ENCODE data around the gene TAF11L3.
"Not testable (repeated sequence)": the region's sequence is repeated elsewhere in the genome, so short reads cannot be mapped to it uniquely, and the experiment has no call there.

TAF11L3 gene

DNA sequence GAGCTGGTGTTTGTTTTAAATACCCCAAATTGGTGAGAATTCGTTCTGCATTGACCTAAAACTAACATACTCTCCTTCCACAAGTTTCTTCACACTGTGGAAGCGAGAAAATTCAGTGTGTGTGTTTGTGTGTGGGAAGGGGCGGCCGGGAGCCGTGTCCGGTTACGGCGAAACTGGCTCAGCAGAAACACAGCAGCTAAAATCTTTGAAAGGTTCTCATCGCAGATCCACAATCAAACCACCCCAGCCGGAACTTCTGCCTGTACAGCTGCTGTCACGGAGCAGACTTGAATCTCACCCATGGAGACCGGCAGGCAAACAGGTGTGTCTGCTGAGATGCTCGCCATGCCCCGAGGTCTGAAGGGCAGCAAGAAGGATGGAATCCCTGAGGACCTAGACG lies at the start of gene TAF11L3:
Gene TAF11L3, plus strand, starts transcription at position 301 of the 400 bp plus-strand sequence.
- not testable (repeated sequence) for DNase-seq

DNA sequence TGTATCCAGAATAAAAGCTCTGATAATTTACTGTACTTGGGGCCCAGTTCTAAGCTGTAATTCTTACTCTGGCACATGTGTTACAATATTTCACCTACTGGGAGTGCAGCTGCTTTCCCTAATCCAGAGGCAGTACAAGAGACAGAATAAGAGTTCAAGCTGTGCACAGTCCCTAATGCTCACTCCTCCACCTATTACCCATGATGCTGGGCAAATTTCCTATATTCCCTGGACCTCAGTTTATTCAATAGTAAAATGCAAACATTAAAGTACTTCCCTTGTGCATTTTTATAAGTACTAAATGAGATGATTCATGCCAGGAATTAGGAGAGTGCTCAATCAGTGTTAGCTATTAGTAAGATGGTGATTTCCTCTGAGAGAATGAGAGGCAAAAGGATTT lies 48.1 kb upstream of the TAF11L3 start:
- no peak for DNase-seq

DNA sequence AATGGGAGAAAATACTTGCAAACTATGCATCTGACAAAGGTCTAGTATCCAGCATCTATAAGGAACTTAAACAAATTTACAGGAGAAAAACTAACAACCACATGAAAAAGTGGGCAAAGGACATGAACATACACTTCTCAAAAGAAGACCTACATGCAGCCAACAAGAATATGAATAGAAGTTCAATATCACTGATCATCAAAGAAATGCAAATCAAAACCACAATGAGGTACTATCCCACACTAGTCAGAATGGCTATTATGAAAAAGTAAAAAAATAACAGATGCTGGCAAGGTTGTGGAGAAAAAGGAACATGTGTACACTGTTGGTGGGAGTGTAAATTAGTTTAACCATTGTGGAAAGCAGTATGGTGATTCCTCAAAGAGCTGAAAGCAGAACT lies 43.1 kb upstream of the TAF11L3 start:
- not testable (repeated sequence) for DNase-seq

DNA sequence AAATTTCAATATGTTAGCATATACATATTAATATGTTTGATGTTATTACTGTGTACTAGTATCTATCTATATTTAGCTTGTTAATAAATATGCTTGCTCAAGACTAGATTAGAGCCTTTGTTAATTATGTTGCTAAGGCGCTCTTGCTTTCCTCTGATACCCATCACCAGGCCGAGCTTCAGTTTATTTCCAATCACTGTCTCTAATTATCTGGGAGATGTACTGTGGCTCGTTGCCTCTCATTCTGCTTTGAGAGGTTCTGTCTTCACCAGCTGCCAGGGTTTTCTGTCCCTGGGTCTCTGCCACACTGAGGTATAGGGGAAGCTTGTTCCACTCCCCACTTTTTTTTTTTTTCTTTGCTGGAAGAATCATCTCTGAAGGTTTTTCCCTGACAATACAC lies 41.1 kb upstream of the TAF11L3 start:
- DNase-seq: no peak

DNA sequence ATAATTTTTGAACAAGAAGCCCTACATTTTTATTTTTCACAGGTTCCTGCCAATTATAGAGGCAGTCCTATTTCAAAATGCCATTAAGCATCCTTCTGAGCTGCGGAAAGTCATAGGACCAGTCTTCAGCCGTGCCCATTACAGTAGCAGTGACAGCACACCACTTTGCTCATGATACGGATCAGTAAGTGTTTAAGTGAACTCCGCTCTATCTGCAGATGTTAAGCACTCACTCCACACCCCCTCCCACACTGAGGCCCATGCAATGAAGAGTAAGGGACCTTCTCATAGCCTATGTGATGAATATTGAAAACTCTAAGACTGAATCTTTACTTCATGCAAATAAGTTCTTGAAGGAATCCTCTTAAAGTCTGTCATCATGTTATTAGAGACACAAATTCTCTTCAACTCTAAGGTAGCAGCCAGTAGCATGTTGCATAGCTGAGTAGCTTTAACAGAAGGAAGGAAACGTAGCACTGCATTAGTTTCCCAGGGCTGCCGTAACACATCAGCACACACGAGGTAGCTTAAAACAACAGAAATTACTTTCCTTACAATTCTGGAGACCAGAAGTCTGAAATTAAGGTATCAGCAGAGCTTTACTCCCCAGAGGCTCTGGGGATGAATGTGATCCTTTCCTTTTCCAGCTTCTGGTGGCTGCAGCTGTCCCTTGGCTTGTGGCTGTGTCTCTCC lies 40.4 kb upstream of the TAF11L3 start:
- DNase-seq: no peak

DNA sequence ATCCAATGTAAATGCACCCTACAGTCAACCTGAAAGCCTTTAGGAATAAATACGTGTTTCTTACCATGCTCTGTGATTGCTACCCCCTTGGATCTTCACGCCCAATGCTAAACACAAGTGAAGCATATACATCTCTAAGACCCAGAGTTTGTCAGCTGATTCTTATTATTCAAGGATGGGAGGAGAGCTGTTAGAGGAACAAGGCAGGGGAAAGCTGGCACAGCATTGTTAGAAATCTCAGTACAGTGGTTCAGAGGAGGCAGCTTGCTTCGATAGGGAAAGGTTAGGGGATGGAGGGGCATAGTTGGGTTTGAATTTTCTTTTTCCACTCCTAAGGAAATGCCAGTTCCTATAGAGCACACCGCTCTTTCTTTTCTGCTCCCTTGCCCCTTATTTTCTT lies 36.8 kb upstream of the TAF11L3 start:
- DNase-seq: no peak

DNA sequence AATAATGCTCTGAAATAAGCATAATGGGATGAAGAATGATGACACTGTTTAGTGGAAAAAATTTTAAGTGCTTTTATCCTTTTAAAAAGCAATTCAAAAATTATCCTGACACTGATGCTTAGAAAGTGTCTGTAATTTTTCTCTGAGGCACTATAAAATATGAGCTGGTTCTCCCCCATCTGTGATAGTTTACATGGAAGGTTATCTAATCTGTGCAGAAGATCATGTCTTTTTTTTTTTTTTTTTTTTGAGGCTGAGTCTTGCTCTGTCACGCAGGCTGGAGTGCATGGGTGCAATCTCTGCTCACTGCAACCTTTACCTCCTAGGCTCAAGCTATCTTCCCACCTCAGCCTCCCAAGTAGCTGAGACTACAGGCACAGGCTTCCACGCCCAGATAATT lies 35.4 kb upstream of the TAF11L3 start:
- no peak for DNase-seq

DNA sequence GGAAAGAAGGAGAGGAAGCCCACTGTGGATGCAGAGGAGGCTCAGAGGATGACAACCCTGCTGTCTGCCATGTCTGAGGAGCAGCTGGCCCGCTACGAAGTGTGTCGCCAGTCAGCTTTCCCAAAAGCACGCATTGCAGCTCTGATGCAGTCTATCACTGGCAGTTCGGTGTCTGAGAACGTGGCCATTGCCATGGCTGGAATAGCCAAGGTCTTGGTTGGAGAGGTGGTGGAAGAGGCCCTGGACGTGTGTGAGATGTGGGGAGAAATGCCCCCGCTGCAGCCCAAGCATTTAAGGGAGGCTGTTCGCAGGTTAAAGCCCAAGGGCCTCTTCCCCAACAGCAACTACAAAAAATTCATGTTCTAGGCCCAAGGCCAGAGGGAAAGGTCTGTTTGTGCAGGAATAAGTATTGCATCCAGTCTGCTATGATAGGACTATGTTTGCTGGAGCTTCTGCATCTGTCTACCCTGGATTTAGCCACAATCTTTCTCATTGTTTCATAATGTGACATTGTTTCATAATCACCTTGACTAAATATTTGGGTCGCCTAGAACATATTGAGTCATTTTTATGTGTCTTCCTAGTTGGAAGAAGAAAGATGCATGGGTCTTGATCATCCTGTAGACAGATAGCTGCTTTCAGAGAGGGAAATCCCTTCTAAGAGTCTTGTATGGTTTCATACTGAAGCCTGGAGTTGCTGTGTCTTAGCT lies 31.5 kb upstream of the TAF11L3 start:
- not testable (repeated sequence) for DNase-seq

DNA sequence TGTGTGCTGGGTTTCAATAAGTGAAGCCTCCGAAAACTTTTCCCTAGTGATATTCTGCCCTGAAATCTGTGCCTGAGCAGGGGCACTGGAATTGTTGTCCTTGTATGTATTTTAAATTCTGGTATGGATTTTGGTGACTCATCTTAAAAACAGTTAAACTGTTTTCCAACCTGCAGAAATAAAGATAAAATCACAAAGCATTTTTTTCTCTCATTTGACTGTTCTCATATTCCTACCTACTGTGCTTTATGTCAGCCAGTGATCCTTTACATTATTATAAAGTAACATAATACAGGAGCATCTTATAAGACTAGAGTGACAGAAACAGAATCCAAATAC lies 31.0 kb upstream of the TAF11L3 start:
- no peak for DNase-seq

DNA sequence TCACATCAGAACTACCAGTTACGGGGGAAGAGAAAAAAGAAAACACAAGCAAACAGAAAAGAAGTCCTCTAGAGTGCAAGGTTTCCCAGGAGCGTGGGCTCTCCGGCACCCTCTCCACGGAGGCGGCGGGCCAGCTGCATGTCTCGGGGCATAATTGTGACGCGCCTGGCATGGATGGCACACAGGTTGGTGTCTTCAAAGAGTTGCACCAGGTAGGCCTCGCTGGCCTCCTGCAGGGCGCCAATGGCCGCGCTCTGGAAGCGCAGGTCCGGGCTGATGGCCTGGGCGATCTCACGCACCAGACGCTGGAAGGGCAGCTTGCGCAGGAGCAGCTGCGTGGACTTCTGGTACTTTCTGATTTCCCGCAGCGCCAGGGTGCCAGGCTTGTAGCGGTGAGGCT lies 26.9 kb upstream of the TAF11L3 start:
- DNase-seq: not testable (repeated sequence)

DNA sequence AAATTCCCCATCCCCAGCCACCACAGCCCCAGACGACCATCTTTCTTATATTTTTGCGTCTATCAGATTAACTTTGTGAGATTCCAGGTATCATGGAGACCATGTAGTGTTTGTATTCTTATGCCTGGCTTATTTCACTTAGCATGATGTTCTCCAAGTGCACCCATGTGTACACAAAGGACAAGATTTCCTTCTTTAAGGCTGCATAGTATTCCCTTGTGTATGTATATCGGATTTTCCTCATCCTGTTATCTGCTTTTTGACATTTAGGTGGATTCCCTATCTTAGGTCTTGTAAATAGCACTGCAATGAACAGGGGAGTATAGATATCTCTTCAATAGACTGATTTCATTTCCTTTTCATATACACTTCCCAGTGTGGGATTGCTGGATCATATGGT lies 25.4 kb upstream of the TAF11L3 start:
- no peak for DNase-seq

DNA sequence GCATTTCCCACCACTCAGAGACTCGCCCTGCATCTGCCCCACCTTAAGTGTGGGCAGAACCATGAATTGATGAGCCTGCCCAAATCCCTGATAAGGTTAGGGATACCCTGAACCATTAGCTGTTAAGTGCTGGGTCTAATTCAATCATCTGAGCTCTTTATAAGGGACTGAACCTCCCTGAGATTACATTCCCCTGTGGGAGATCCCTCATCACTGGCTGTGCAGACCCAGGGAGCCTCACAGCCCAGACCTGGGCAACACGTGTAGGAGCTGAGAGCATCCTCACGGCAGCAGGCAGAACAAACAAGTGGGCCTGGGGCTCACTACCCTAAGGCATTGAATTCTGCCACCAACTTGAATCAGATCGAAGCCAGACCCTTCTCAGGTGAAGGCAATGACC lies 20.7 kb upstream of the TAF11L3 start:
- no peak for DNase-seq

DNA sequence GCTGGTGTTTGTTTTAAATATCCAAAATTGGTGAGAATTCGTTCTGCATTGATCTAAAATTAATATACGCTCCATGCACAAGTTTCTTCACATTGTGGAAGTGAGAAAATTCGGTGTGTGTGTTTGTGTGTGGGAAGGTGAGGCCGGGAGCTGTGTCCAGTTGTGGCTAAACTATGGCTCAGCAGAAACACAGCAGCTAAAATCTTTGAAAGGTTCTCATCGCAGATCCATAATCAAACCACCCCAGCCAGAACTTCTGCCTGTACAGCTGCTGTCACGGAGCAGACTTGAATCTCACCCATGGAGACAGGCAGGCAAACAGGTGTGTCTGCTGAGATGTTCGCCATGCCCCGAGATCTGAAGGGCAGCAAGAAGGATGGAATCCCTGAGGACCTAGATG lies 20.2 kb upstream of the TAF11L3 start, which contains the start of gene TAF11L2:
Gene TAF11L2, plus strand, starts transcription at position 301 of the 400 bp plus-strand sequence.
- DNase-seq: not testable (repeated sequence)

DNA sequence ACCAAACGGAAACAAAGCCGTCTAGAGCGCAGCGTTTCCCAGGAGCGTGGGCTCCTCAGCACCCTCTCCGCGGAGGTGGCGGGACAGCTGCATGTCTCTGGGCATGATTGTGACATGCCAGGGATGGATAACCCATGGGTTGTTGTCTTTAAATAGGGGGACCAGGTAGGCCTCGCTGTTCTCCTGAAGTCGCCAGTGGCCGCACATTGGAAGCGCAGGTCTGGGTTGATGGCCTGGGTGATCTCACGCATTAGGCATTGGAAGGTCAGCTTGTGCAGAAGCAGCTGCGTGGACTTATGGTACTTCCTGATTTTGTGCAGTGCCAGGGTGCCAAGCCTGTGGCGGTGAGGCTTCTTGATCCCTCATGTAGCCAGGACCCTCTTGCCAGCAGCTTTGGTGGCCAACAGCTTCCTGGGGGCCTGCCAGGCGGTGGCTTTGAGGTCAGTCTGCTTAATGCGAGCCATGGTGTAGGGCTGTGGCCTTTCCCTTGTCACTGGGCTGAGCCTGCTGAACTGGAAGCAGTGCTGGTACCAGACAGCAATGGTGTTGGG lies 6.3 kb upstream of the TAF11L3 start:
- DNase-seq: no peak

DNA sequence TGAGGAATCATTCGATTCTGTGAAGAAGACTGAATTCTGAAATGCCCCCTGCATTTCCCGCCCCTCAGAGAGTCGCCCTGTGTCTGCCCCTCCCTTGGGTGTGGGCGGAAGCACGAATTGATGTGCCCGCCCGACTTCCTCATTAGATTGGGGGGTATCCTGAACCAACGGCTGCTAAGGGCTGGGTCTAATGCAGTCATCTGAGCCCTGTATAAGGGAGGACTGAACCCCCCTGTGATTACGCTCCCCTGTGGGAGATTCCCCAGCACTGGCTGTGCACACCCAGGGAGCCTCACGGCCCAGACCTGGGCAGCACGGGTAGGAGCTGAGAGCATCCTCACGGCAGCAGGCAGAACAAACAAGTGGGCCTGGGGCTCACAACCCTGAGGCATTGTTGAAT lies 641 bp upstream of the TAF11L3 start:
- peak; percentile 70 for DNase-seq

DNA sequence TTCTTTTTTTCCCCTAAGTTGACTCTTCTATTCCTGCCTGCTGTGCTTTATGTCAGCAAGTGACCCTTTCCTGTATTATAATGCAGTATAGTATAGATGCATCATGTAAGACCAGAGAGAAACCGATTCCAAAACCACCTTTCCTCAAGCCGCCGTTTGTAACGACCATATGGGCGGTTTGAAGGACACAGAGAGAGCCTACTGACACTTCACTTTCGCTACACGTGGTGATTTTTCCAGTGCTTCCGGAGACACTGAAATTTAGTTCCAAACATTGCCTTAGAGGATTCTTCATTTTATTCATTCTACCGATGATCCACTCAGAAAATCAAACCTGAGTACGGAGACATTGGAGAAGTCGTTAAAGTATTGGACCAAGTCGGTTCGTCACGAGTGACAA lies 1.3 kb downstream of the TAF11L3 start:
- DNase-seq: not testable (repeated sequence)

DNA sequence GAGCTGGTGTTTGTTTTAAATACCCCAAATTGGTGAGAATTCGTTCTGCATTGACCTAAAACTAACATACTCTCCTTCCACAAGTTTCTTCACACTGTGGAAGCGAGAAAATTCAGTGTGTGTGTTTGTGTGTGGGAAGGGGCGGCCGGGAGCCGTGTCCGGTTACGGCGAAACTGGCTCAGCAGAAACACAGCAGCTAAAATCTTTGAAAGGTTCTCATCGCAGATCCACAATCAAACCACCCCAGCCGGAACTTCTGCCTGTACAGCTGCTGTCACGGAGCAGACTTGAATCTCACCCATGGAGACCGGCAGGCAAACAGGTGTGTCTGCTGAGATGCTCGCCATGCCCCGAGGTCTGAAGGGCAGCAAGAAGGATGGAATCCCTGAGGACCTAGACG lies 3.3 kb downstream of the TAF11L3 start, which contains the start of gene TAF11L4:
Gene TAF11L4, plus strand, starts transcription at position 301 of the 400 bp plus-strand sequence.
- DNase-seq: not testable (repeated sequence)

DNA sequence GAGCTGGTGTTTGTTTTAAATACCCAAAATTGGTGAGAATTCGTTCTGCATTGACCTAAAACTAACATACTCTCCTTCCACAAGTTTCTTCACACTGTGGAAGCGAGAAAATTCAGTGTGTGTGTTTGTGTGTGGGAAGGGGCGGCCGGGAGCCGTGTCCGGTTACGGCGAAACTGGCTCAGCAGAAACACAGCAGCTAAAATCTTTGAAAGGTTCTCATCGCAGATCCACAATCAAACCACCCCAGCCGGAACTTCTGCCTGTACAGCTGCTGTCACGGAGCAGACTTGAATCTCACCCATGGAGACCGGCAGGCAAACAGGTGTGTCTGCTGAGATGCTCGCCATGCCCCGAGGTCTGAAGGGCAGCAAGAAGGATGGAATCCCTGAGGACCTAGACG lies 6.8 kb downstream of the TAF11L3 start, which contains the start of gene TAF11L5:
Gene TAF11L5, plus strand, starts transcription at position 301 of the 400 bp plus-strand sequence.
- not testable (repeated sequence) for DNase-seq

DNA sequence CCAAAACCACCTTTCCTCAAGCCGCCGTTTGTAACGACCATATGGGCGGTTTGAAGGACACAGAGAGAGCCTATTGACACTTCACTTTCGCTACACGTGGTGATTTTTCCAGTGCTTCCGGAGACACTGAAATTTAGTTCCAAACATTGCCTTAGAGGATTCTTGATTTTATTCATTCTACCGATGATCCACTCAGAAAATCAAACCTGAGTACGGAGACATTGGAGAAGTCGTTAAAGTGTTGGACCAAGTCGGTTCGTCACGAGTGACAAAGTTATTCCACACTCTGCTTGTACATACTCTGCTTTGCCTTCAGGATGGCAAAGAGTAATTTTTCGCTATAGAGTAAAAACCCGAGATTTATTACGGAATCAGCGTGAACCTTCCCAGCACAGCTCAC lies 8.3 kb downstream of the TAF11L3 start:
- DNase-seq: not testable (repeated sequence)

DNA sequence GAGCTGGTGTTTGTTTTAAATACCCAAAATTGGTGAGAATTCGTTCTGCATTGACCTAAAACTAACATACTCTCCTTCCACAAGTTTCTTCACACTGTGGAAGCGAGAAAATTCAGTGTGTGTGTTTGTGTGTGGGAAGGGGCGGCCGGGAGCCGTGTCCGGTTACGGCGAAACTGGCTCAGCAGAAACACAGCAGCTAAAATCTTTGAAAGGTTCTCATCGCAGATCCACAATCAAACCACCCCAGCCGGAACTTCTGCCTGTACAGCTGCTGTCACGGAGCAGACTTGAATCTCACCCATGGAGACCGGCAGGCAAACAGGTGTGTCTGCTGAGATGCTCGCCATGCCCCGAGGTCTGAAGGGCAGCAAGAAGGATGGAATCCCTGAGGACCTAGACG lies 10.2 kb downstream of the TAF11L3 start, which contains the start of gene TAF11L6:
Gene TAF11L6, plus strand, starts transcription at position 301 of the 400 bp plus-strand sequence.
- DNase-seq: not testable (repeated sequence)
